GM23338 (cell line): ENCODE results near the gene CCN5.

Source experiments
- CTCF ChIP-seq, 2 experiments: fragments of 200-600 bp in 1 of 2; sonication (generic) in 1 of 2; conservative IDR thresholded peaks; 2 replicates each; pipeline versions ENCODE4 v1.5.1 to v1.6.1; 2016 to 2017; ENCODE audit warnings: antibody characterized with exemption in 2 of 2, low read depth in 2 of 2, mild to moderate bottlenecking in 2 of 2, moderate library complexity in 1 of 2
- EZH2 ChIP-seq: fragments of 200-600 bp; sonication (generic); IDR thresholded peaks from one replicate; pipeline ENCODE4 v1.8.0; 2017; ENCODE audit warnings: antibody characterized with exemption, mild to moderate bottlenecking, low read depth; ENCODE audit not compliant: unreplicated experiment
- POLR2AphosphoS5 ChIP-seq: IDR thresholded peaks from 2 replicates; pipeline ENCODE4 v1.6.1; 2016; ENCODE audit warnings: antibody characterized with exemption, low read depth
- REST ChIP-seq: IDR thresholded peaks from one replicate; pipeline ENCODE4 v1.6.1; 2018; ENCODE audit warnings: antibody characterized with exemption; ENCODE audit not compliant: unreplicated experiment

DNA sequence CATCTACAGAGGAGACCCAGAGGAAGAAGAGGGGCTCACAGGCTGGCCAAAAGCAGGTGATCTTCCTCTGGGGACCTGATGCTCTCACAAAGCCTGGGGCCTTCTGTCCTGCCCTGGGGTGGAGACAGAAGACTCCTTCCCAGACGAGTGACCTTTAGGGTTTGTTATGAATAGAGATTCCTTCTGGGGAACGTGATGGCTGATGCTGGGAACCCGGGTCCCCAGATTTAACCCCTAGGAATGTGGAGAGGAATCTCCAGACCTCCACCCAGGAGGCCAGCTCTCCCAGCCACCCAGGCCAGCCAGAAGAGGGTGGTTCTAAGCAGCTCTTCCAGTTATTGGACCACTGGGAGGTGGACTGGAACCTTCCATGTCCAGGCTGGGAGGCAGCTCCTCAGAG lies 16.8 kb upstream of the CCN5 start:
- TF ChIP-seq CTCF (conservative IDR thresholded peaks at IDR 0.05; ENCODE audit: low read depth in 2 of 2) (no peak), EZH2 (no peak), REST (no peak), POLR2AphosphoS5 (no peak)
